Ovary (tissue), 3 donors: ENCODE data around the gene COX10.
"Not testable (repeated sequence)": the region's sequence is repeated elsewhere in the genome, so short reads cannot be mapped to it uniquely, and the experiment has no call there.

Experiments
- CTCF ChIP-seq, 3 donors: fragments of 450-650 bp in 2 of 3; fragments of 200-600 bp in 1 of 3; IDR thresholded peaks; one replicate each; pipeline versions ENCODE4 v1.5.1 to v1.8.0; 2016 to 2022; ENCODE audit warnings: antibody characterized with exemption in 3 of 3, mild to moderate bottlenecking in 1 of 3
- EP300 ChIP-seq: sonication (generic); formaldehyde crosslinking; IDR thresholded peaks from one replicate; pipeline ENCODE4 v1.6.1; 2017; ENCODE audit warnings: antibody characterized with exemption
- POLR2A ChIP-seq: fragments of 450-650 bp; IDR thresholded peaks from one replicate; pipeline ENCODE4 v1.6.1; 2017; ENCODE audit warnings: antibody characterized with exemption, mild to moderate bottlenecking, moderate library complexity
- donor health status: DM: no; HTN: no; CAD: no.

- TF ChIP-seq POLR2A; CTCF (IDR thresholded peaks at IDR 0.05); EP300: not testable (repeated sequence)
Measured at GRCh38 chr17:14239271-14239670, 170.0 kb downstream of the COX10 start.
